Ishikawa (cell line): ENCODE results near the gene ADAM22.

ENCODE experiments used
- CEBPB ChIP-seq: IDR thresholded peaks from 2 replicates; pipeline ENCODE4 v1.6.1; 2012
- CREB1 ChIP-seq: IDR thresholded peaks from 2 replicates; pipeline ENCODE4 v1.6.1; 2012; ENCODE audit warnings: low read depth
- EGR1 ChIP-seq: IDR thresholded peaks from 2 replicates; pipeline ENCODE4 v1.6.1; 2012
- EP300 ChIP-seq: IDR thresholded peaks from 2 replicates; pipeline ENCODE4 v1.6.1; 2012; ENCODE audit warnings: borderline replicate concordance
- FOXM1 ChIP-seq: IDR thresholded peaks from 2 replicates; pipeline ENCODE4 v1.6.1; 2012; ENCODE audit warnings: low read depth, borderline replicate concordance
- NFIC ChIP-seq: IDR thresholded peaks from 2 replicates; pipeline ENCODE4 v1.6.1; 2012
- RAD21 ChIP-seq: IDR thresholded peaks from 2 replicates; pipeline ENCODE4 v1.6.1; 2012; ENCODE audit warnings: low read depth
- REST ChIP-seq: IDR thresholded peaks from 2 replicates; pipeline ENCODE4 v1.6.1; 2012; ENCODE audit warnings: low read depth, mild to moderate bottlenecking
- TAF1 ChIP-seq: IDR thresholded peaks from 2 replicates; pipeline ENCODE4 v1.6.1; 2012; ENCODE audit warnings: low read depth, mild to moderate bottlenecking
- TCF12 ChIP-seq: IDR thresholded peaks from 2 replicates; pipeline ENCODE4 v1.6.1; 2012; ENCODE audit warnings: low read depth
- TEAD4 ChIP-seq: IDR thresholded peaks from 2 replicates; pipeline ENCODE4 v1.6.1; 2012
- YY1 ChIP-seq: IDR thresholded peaks from 2 replicates; pipeline ENCODE4 v1.6.1; 2012; ENCODE audit warnings: low read depth
- ZBTB7A ChIP-seq: IDR thresholded peaks from 2 replicates; pipeline ENCODE4 v1.6.1; 2012; ENCODE audit warnings: low read depth
- TF ChIP-seq, protein P1 (sequence below): IDR thresholded peaks from 2 replicates; pipeline ENCODE4 v1.6.1; 2012
- TF ChIP-seq, protein P2 (sequence below): IDR thresholded peaks from 2 replicates; pipeline ENCODE4 v1.6.1; 2012

Gene ADAM22

DNA sequence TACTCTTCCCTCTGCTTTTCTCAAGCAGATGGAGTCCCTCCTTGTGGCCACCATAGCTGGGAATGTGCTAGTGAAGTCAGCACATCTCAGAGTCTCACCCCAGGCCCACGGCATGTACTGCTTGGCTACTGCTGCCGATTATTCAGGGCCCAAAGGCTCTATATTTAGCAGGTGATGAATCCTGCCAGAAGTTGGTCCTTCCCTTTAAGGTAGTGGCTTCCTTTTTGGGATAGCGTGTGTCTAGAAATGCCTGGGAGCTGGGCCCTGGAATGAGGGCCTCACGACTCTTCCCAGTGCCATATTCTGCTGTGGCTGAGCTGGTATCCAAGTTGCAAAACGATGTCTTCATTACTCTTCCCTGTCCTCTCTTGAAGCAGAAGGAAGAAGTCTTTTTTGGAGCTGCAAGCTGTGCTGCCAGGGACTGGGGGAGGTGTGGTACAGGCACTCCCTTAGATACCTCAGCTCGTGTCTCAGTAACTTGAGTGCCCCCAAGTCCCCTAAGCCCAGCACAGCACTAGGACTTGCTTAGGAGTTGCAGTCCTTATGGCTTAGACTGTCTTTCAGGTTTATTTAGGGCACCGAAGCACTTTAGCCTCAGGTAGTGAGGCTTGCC is 100.1 kb downstream of the ADAM22 start:
- no peak for TF ChIP-seq EP300
- no peak for TF ChIP-seq NFIC
- no peak for TF ChIP-seq EGR1
- no peak for TF ChIP-seq TAF1
- TF ChIP-seq RAD21 = no peak
- no peak for TF ChIP-seq ZBTB7A
- TF ChIP-seq TCF12 = no peak
- TF ChIP-seq TEAD4 = no peak
- TF ChIP-seq, protein P1, sequence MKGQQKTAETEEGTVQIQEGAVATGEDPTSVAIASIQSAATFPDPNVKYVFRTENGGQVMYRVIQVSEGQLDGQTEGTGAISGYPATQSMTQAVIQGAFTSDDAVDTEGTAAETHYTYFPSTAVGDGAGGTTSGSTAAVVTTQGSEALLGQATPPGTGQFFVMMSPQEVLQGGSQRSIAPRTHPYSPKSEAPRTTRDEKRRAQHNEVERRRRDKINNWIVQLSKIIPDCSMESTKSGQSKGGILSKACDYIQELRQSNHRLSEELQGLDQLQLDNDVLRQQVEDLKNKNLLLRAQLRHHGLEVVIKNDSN = no peak
- TF ChIP-seq, protein P2, sequence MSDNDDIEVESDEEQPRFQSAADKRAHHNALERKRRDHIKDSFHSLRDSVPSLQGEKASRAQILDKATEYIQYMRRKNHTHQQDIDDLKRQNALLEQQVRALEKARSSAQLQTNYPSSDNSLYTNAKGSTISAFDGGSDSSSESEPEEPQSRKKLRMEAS = no peak
- no peak for TF ChIP-seq REST
- TF ChIP-seq YY1 = no peak
- no peak for TF ChIP-seq FOXM1

DNA sequence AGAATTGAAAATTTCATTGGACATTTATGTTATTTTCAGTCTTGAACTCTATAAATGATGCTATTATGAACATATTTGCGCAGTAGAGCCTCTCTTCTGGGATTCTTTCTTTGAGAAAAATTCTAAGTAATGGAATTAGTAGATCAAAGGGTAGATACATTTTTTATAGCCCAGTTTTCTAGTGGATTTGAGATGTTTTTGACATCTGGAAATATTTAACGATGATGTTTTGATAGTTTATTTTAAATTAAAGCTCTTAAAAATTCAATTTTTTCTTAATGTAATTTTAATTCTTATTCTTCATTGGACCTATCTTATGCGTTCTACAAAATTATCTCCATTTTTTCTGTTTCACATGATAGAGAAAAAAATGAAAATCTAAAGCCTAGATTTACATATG is 103.0 kb downstream of the ADAM22 start:
- no peak for TF ChIP-seq YY1
- TF ChIP-seq TEAD4 = no peak
- TF ChIP-seq RAD21 = no peak
- TF ChIP-seq, protein P1 = no peak
- TF ChIP-seq REST = no peak
- TF ChIP-seq CREB1 = no peak
- TF ChIP-seq TCF12 = no peak
- TF ChIP-seq, protein P2 = no peak
- TF ChIP-seq EGR1 = no peak
- TF ChIP-seq TAF1 = no peak
- no peak for TF ChIP-seq NFIC
- TF ChIP-seq CEBPB = no peak
- TF ChIP-seq FOXM1 = no peak
- no peak for TF ChIP-seq ZBTB7A
- TF ChIP-seq EP300 = no peak

DNA sequence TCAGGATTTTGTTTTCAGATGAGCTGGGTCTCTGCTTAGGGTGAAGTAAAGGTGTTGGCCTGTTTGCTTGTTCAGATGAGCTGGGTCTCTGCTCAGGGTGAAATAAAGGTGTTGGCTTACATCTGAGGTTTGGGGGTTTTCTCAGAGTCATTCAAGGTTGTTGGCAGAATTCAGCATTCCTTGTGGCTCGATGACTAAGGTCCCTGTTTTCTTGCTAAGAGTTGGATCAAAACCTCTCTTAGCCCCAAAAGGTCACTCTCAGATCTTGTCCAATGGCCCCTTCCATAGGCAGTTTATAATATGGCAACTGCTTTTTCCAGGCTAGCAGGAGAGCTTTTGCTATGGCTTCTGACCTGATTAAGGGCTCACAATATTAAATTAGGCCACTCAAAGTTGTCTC is 106.6 kb downstream of the ADAM22 start:
- no peak for TF ChIP-seq REST
- TF ChIP-seq CREB1 = no peak
- TF ChIP-seq, protein P1 = no peak
- no peak for TF ChIP-seq RAD21

DNA sequence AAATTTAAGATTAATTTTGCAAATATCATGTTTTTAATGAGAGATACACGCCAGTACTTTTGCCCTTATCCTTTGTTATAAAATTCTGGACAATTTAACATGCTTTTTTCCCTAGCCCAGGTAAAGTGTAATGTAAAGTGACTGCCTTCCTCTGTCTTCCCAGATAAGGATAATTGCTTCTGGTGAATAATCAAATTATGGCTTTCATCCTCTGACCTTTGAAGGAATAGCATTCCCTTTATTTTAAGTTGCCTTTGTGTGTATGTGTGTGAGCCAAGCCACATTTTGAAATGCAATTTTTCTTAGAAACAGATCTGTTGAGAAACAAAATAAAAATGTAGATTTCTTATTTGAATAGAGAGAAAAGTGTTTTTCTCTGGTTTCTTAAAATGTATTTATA is 107.5 kb downstream of the ADAM22 start:
- TF ChIP-seq CEBPB = no peak
- no peak for TF ChIP-seq EP300
- TF ChIP-seq NFIC = no peak
- no peak for TF ChIP-seq TEAD4
- no peak for TF ChIP-seq FOXM1
- TF ChIP-seq EGR1 = no peak
- TF ChIP-seq RAD21 = no peak

- no peak for TF ChIP-seq TAF1
- no peak for TF ChIP-seq ZBTB7A
- no peak for TF ChIP-seq REST
- TF ChIP-seq, protein P1 = no peak
- no peak for TF ChIP-seq CEBPB
- TF ChIP-seq YY1 = no peak
- no peak for TF ChIP-seq FOXM1
- no peak for TF ChIP-seq TEAD4
- TF ChIP-seq NFIC = no peak
- no peak for TF ChIP-seq EGR1
- no peak for TF ChIP-seq CREB1
- TF ChIP-seq, protein P2 = no peak
- TF ChIP-seq RAD21 = no peak
- TF ChIP-seq EP300 = no peak
- no peak for TF ChIP-seq TCF12
Measured at GRCh38 chr7:88042157-88042556, 108.1 kb downstream of the ADAM22 start.
